Keratinocyte (primary cell): ENCODE measurements around the gene ARVCF. TPM values are rescaled to one million over a fixed set of nuclear protein-coding genes. Genes with fewer than 3 reads are reported as not detected.

Experiments used
- DNase-seq: peaks from one replicate; pipeline ENCODE4 v3.0.0-alpha.2; 2011; ENCODE audit warnings: low read depth, missing footprints, low spot score
- FAIRE-seq: peaks from 2 replicates; lab custom pipeline; 2011; peaks lifted over from hg19 to GRCh38; lab: Jason Lieb, UNC
- H2AFZ ChIP-seq: 2 replicates; pipeline ENCODE4 v1.6.0; 2012; ENCODE audit warnings: low read length, control low read depth, inconsistent platforms; ENCODE audit not compliant: control insufficient read depth
- H3K27ac ChIP-seq: 2 replicates; pipeline ENCODE4 v1.5.1; 2011; ENCODE audit warnings: low read length; ENCODE audit not compliant: control insufficient read depth, insufficient read depth
- H3K27me3 ChIP-seq: 3 replicates; pipeline ENCODE4 v1.6.0; 2011; ENCODE audit warnings: low read length; ENCODE audit not compliant: control insufficient read depth, insufficient read depth; ENCODE audit errors: extremely low read depth
- H3K36me3 ChIP-seq, 2 experiments: 2 replicates in 1 of 2; 3 replicates in 1 of 2; pipeline ENCODE4 v1.5.1; 2011; ENCODE audit warnings: low read length in 2 of 2, mild to moderate bottlenecking in 1 of 2; ENCODE audit not compliant: control insufficient read depth in 2 of 2, insufficient read depth in 2 of 2; ENCODE audit errors: extremely low read depth in 1 of 2
- H3K4me1 ChIP-seq: 3 replicates; pipeline ENCODE4 v1.5.1; 2011; ENCODE audit warnings: low read length; ENCODE audit not compliant: control insufficient read depth, insufficient read depth; ENCODE audit errors: extremely low read depth
- H3K4me2 ChIP-seq: 3 replicates; pipeline ENCODE4 v1.6.0; 2011; ENCODE audit warnings: low read depth, low read length; ENCODE audit not compliant: control insufficient read depth, insufficient read depth; ENCODE audit errors: extremely low read depth
- H3K4me3 ChIP-seq, 3 experiments: fragments of 200-600 bp in 1 of 3; sonication (generic) in 1 of 3; 2 replicates in 2 of 3; 3 replicates in 1 of 3; pipeline ENCODE4 v1.5.1; 2011 to 2016; ENCODE audit warnings: low read length in 3 of 3, mild to moderate bottlenecking in 3 of 3, control low read depth in 2 of 3, inconsistent platforms in 1 of 3, low read depth in 1 of 3, mixed read lengths in 1 of 3, mixed run types in 1 of 3, moderate library complexity in 1 of 3; ENCODE audit not compliant: control insufficient read depth in 2 of 3, insufficient read depth in 2 of 3; ENCODE audit errors: extremely low read depth in 1 of 3
- H3K79me2 ChIP-seq: 2 replicates; pipeline ENCODE4 v1.6.0; 2012; ENCODE audit warnings: low read length; ENCODE audit not compliant: control insufficient read depth, insufficient read depth
- H3K9ac ChIP-seq: 3 replicates; pipeline ENCODE4 v1.6.0; 2011; ENCODE audit warnings: low read length; ENCODE audit not compliant: control insufficient read depth, insufficient read depth; ENCODE audit errors: extremely low read depth
- H3K9me1 ChIP-seq: 3 replicates; pipeline ENCODE4 v1.6.0; 2011; ENCODE audit warnings: low read length; ENCODE audit not compliant: control insufficient read depth, insufficient read depth; ENCODE audit errors: extremely low read depth
- H3K9me3 ChIP-seq: 2 replicates; pipeline ENCODE4 v1.5.1; 2012; ENCODE audit warnings: low read depth, low read length; ENCODE audit not compliant: control insufficient read depth
- H4K20me1 ChIP-seq: 3 replicates; pipeline ENCODE4 v1.6.0; 2011; ENCODE audit warnings: low read length; ENCODE audit not compliant: control insufficient read depth, insufficient read depth; ENCODE audit errors: extremely low read depth
- CTCF ChIP-seq, 3 experiments: IDR thresholded peaks in 1 of 3; conservative IDR thresholded peaks in 1 of 3; optimal IDR thresholded peaks in 1 of 3; 2 replicates in 2 of 3; 3 replicates in 1 of 3; pipeline versions ENCODE3 to v1.5.1; 2011; ENCODE audit warnings: low read length in 3 of 3, mild to moderate bottlenecking in 3 of 3, moderate library complexity in 2 of 3, control low read depth in 1 of 3, inconsistent platforms in 1 of 3; ENCODE audit not compliant: insufficient read depth in 2 of 3; ENCODE audit errors: extremely low read depth in 1 of 3
- EZH2 ChIP-seq: IDR thresholded peaks from one replicate; pipeline ENCODE4 v1.6.1; 2012; ENCODE audit warnings: inconsistent platforms, mild to moderate bottlenecking, low read length, moderate library complexity
- dilution Hi-C: fragments of 300-500 bp; cut with MboI; formaldehyde crosslinking; loops from one replicate; pipeline ENCODE4 v1.7.0; 2020; ENCODE audit warnings: low sequenced_read_pairs; ENCODE audit not compliant: extremely low pct_ligation_motif_present
- polyA plus RNA-seq, 5 experiments: library from polyadenylated mRNA; depleted of rRNA in 3 of 5; stranded (reverse) in 3 of 5; stranded (forward) in 1 of 5; unstranded in 1 of 5; fragments of >200 nt; gene quantifications; 1 replicate in 1 of 5; 2 replicates in 3 of 5; 3 replicates in 1 of 5; pipeline versions ENCODE4 v1.2.1 to v1.2.3, GENCODE V29; 2011 to 2012; ENCODE audit warnings: missing spikeins in 2 of 5, low read depth in 1 of 5, low replicate concordance in 1 of 5

Gene ARVCF
- polyA plus RNA-seq, 1 donor (not counting 4 experiments of a cell fraction or from before 2014, with no cell fraction given), result 5.7 TPM

- TF ChIP-seq EZH2 (no peak), CTCF (optimal IDR thresholded peaks at IDR 0.05 in 1 of 3, IDR thresholded peaks at IDR 0.05 in 1 of 3, conservative IDR thresholded peaks at IDR 0.05 in 1 of 3; ENCODE audit: extremely low read depth in 1 of 3, insufficient read depth in 2 of 3, low read length in 3 of 3) (no peak)
- Histone ChIP-seq H2AFZ (no peak overlapping the region), H3K27ac (no peak overlapping the region), H3K4me2 (no peak overlapping the region), H3K4me3 (no peak overlapping the region), H4K20me1 (no peaks in the 10 kb centered on the region), H3K36me3 (no peaks in the 10 kb centered on the region), H3K9me1 (peaks cover 5% of the 10 kb centered on the region), H3K9me3 (no peaks in the 10 kb centered on the region), H3K4me1 (peaks cover 30% of the 10 kb centered on the region), H3K79me2 (no peaks in the 10 kb centered on the region), H3K27me3 (no peaks in the 10 kb centered on the region), H3K9ac (no peak overlapping the region)
- no peak for FAIRE-seq
- dilution Hi-C loops, result no loop called here
- no peak for DNase-seq
Measured at GRCh38 chr22:19988331-19988808, 28.3 kb downstream of the ARVCF start.

GRCh38 chr22:19987394-19988306 is 29.0 kb downstream of the ARVCF start:
- no peaks in the 10 kb centered on the region for H3K27me3 ChIP-seq
- dilution Hi-C loops, result no loop called here
- no peaks in the 10 kb centered on the region for H3K9me3 ChIP-seq
- no peak overlapping the region for H3K4me3 ChIP-seq
- no peak for TF ChIP-seq EZH2
- TF ChIP-seq CTCF (optimal IDR thresholded peaks at IDR 0.05 in 1 of 3, IDR thresholded peaks at IDR 0.05 in 1 of 3, conservative IDR thresholded peaks at IDR 0.05 in 1 of 3; ENCODE audit: extremely low read depth in 1 of 3, insufficient read depth in 2 of 3, low read length in 3 of 3), result no peak
- no peak overlapping the region for H3K27ac ChIP-seq
- no peak overlapping the region for H3K4me2 ChIP-seq
- no peaks in the 10 kb centered on the region for H4K20me1 ChIP-seq
- peaks cover 5% of the 10 kb centered on the region for H3K9me1 ChIP-seq
- no peak overlapping the region for H2AFZ ChIP-seq
- no peak overlapping the region for H3K9ac ChIP-seq
- no peaks in the 10 kb centered on the region for H3K36me3 ChIP-seq
- no peak for DNase-seq
- H3K79me2 ChIP-seq, result no peaks in the 10 kb centered on the region
- peaks cover 37% of the 10 kb centered on the region for H3K4me1 ChIP-seq
- no peak for FAIRE-seq
